ENCODE results near the gene ELOA.

- TF ChIP-seq ZBTB1 (tag by site-specific recombination; IDR thresholded peaks at IDR 0.05) = no peak
- no peak for TF ChIP-seq PRDM10 (tag by site-specific recombination; IDR thresholded peaks at IDR 0.05)
- TF ChIP-seq CTCF (tag by site-specific recombination; IDR thresholded peaks at IDR 0.05) = no peak
- TF ChIP-seq ZNF37A (tag by site-specific recombination; IDR thresholded peaks at IDR 0.05) = no peak
Measured at GRCh38 chr1:23698466-23698865, 44.8 kb upstream of the ELOA start.
